NCI-H446 treated with DMSO at 0.1 percent for 48 hours (cell line): ENCODE measurements around the gene CETP.
"Not testable (repeated sequence)": the region's sequence is repeated elsewhere in the genome, so short reads cannot be mapped to it uniquely, and the experiment has no call there.

ENCODE experiments used
- DNase-seq: peaks from one replicate; lab custom pipeline; 2025; lab: John Stamatoyannopoulos, UW

Gene CETP

DNA sequence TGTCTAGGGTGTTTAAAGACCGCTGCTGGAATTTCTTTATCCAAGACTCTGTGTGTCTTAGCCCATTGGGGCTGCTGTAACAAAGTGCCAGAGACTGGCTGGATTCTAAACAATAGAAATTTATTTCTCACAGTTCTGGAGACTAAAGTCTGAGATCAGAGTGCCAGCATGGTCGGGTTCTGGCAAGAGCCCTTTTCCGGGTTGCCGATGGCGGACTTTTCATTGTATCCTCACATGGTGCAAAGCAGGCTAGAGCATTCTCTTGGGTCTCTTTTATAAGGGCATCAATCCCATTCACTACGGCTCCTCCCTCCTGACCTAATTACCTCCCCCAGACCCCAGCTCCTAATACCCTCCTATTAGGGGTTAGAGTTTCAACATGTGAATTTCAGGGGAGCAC is 37.1 kb downstream of the CETP start:
- DNase-seq, result no peak

- DNase-seq, result no peak
Measured at GRCh38 chr16:56999409-57000270, 37.9 kb downstream of the CETP start.

DNA sequence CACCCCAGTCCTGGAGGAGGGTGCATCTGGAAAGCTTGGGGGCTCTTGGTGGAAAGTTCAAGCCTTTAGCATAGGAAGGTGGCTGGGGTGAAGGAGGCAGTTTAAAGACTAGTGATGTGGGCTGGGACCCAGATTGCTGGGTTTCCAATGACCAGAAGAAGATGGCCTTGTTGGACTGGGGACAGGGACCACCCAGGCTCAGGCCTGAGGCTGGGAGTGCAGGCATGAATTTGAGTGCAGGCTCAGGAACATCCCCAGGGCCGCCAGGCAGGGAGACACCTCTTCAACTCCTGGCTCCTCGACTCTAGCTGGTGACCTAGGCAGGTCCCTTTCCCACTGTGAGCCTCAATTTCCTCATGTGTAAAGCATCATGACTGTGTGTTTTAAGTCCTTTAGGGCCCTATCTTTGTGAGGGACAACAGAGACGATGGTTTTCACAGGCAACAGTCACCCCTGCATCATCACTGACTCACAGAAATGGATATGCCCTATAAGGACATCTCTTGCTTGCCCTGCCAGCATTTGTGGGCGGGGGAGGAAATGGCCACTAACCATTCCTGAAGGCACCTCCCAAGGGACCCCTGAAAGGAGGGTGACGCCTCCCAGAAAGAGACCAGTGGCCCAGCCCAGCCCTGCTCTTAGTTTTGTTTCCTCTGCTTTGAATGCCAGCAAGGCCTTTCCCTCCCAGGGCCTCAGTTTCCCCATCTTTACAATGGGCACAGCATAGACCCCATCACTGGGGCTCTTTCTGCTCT is 38.7 kb downstream of the CETP start:
- DNase-seq, result no peak

- no peak for DNase-seq
Measured at GRCh38 chr16:57001026-57001679, 39.4 kb downstream of the CETP start.

DNA sequence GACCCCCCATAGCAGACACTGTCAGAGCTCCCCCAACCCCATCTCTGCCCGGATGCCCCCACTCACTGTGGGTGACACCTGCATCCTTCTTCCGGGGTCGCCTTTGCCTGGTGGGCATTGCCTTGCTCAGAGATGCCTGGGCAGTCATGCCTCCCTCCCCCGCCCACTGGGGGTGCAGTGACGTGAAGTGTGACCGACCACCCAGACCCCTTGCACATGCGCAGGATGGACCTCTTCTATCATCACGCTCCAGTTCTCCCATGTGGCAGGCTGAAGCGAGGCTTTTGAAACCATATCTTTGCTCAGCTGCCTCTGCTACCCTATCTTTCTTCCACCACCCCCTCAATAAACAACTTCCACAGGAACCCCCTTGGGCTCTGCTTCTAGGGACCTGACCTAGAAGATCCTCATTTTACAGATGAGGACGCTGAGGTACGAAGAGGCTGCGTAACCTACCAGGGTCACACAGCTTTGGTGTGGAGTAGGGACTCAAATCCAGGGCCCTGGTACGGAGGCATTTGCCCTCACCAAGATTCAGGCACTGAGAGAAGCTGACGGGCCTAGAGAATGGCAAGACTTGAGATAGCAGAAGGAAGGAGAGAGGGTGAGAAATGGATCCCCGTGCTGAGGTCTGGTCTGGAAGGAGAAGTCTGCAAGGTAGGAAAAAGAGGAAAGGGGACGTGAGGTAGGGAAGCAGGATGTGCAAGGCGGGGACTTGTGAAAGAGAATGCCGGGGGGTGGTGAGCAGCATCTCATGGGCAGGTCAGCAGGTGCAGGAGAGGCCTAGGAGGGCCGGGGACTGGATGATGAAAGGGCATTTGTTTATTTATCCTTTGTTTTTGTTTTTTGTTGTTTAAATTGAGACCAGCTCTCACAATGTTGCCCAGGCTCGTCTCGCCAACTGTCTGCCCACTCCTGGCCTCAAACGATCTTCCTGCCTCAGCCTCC is 42.0 kb downstream of the CETP start:
- DNase-seq, result no peak

- DNase-seq, result no peak
Measured at GRCh38 chr16:57004387-57005250, 42.9 kb downstream of the CETP start.

DNA sequence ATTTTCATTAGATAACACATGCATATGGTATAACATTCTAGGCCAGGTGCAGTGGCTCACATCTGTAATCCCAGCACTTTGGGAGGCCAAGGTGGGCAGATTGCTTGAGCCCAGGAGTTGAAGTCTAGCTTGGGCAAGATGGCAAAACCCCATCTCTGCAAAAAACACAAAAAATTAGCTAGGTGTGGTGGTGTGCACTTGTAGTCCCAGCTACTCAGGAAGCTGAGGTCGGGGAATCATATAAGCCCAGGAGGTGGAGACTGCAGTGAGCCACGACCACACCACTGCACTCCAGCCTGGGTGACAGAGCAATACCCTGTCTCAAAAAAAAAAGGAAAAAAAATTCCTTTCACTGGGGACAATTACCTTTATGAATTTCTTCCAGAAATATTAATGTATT is 43.8 kb downstream of the CETP start:
- DNase-seq, result not testable (repeated sequence)

- DNase-seq, result no peak
Measured at GRCh38 chr16:57007050-57007449, 45.3 kb downstream of the CETP start.

- no peak for DNase-seq
Measured at GRCh38 chr16:57007530-57007929, 45.8 kb downstream of the CETP start.

GRCh38 chr16:57008440-57008839 is 46.7 kb downstream of the CETP start:
- DNase-seq, result no peak

GRCh38 chr16:57009643-57010170 is 48.0 kb downstream of the CETP start:
- no peak for DNase-seq

DNA sequence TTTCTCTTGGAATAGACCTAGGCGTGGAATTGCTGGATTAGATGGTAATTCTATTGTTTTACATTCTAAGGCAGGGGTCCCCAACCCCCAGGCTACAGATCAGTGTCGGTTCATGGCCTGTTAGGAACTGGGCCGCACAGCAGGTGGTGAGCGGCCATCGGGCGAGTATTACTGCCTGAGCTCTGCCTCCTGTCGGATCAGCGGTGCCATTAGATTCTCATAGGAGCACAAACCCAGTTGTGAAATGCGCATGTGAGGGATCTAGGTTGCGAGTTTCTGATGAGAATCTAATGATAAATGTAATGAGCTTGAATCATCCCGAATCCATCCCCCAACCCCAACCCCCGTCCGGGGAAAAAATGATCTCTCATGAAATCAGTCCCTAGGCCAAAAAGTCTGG is 50.6 kb downstream of the CETP start:
- no peak for DNase-seq

- DNase-seq, result no peak
Measured at GRCh38 chr16:57013229-57013628, 51.5 kb downstream of the CETP start.

GRCh38 chr16:57013902-57014301 is 52.2 kb downstream of the CETP start:
- DNase-seq, result no peak

DNA sequence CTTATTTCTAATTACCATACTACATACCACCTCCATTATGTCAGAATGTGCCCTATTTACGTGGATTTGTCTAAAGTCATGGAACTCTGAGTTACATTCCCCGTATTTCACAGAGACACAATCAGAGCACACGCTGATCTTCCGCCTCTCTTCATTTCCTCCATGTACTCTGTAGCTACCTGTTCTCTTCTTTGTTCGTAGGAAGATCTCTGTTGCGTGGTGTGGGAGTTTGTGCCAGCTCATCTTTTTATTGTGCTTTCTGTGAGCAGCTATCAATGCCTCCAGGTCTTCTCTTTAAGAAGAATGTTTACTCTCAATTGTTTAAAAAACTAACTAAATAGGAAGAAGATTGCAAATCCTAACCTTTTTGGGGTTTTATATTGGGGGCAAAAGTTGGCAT is 54.6 kb downstream of the CETP start:
- DNase-seq, result no peak

DNA sequence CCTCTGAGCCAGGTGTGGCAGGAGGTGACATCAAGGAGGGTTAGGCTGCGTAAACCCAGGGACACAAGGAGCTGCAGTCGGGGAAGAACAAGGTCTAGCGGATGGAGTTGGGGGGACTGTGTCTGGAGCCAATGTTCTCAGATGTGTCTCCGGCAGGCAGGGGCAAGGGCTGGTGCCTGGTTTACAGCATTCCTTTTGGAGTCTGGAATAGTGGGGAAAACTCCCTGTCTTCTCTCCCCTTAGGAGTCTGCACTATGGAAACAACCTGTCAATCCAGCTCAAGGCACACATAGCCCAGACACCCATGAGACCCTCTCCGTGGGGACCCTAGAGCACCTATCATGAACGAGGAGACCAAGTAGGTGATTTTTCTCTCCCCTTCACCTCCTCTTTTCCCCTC is 55.1 kb downstream of the CETP start:
- no peak for DNase-seq

- no peak for DNase-seq
Measured at GRCh38 chr16:57017251-57017650, 55.5 kb downstream of the CETP start.

- no peak for DNase-seq
Measured at GRCh38 chr16:57019746-57020145, 58.0 kb downstream of the CETP start.

DNA sequence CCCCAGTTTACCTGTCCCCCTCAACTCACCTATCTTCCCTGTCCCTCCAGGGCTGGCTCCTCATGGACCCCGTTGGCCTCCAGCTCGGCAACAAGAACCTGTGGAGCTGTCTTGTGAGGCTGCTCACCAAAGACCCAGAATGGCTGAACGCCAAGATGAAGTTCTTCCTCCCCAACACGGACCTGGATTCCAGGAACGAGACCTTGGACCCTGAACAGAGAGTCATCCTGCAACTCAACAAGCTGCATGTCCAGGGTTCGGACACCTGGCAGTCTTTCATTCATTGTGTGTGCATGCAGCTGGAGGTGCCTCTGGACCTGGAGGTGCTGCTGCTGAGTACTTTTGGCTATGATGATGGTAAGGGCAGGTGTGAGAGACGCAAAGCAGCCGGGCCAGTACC is 58.9 kb downstream of the CETP start:
- DNase-seq, result no peak

GRCh38 chr16:57021757-57022156 is 60.0 kb downstream of the CETP start:
- DNase-seq, result no peak
